Measurements from ENCODE around the gene STRN4. TPM values are rescaled to one million over a fixed set of nuclear protein-coding genes. Genes with fewer than 3 reads are reported as not detected.
A peak's percentile ranks its signal among the peaks of the same experiment; 100 is the strongest.

The STRN4 gene
- total RNA-seq, 3 donors from 2014 or later (not counting 1 experiment from before 2014, with no cell fraction given): 125 to 152 (median 125) TPM

GRCh38 chr19:46725036-46725820 is 21.0 kb downstream of the STRN4 start:
- no peak overlapping the region for H3K27ac ChIP-seq (ENCODE audit: low read length)
- Mint-ChIP-seq H3K4me3 (no peak overlapping the region), H3K9me3 (no peaks in the 10 kb centered on the region), H3K4me1 (peaks cover 27 to 53% of the 10 kb centered on the region in 2 donors), H3K27me3 (ENCODE audit: low read depth in 2 of 2) (no peaks in the 10 kb centered on the region), H3K27ac (no peak overlapping the region), H3K36me3 (no peaks in the 10 kb centered on the region)
- no peak for ATAC-seq
- no peak for DNase-seq
- 97% methylated on average over 26 of the region's 26 CpGs for WGBS (ENCODE audit: insufficient coverage)
- no peaks in the 10 kb centered on the region for H3K9me3 ChIP-seq (ENCODE audit: control insufficient read depth, insufficient read depth, low read length)
- TF ChIP-seq CTCF (IDR thresholded peaks at IDR 0.05): no peak
- no peaks in the 10 kb centered on the region for H3K27me3 ChIP-seq (ENCODE audit: control insufficient read depth, insufficient read depth, low read length)
- intact Hi-C loops (cut with micrococcal nuclease): no loop called here
- H3K4me3 ChIP-seq (ENCODE audit: low read length): no peak overlapping the region
- H3K4me1 ChIP-seq (ENCODE audit: control insufficient read depth, insufficient read depth, low read length): peaks cover 49% of the 10 kb centered on the region
- H3K36me3 ChIP-seq (ENCODE audit: control insufficient read depth, insufficient read depth, low read length): peaks cover 75% of the 10 kb centered on the region

GRCh38 chr19:46724468-46724867 is 21.8 kb downstream of the STRN4 start:
- H3K27ac Mint-ChIP-seq: peak overlapping the region in 1 of 2 donors; percentile 23
- H3K27me3 Mint-ChIP-seq (ENCODE audit: low read depth in 2 of 2): no peaks in the 10 kb centered on the region
- H3K9me3 Mint-ChIP-seq: no peaks in the 10 kb centered on the region
- intact Hi-C loops (cut with micrococcal nuclease): no loop called here
- ATAC-seq (no peak), DNase-seq (no peak)
- H3K4me3 ChIP-seq (ENCODE audit: low read length): no peak overlapping the region
- H3K36me3 Mint-ChIP-seq: no peaks in the 10 kb centered on the region
- no peak for TF ChIP-seq CTCF (IDR thresholded peaks at IDR 0.05)
- no peak overlapping the region for H3K27ac ChIP-seq (ENCODE audit: low read length)
- H3K36me3 ChIP-seq (ENCODE audit: control insufficient read depth, insufficient read depth, low read length): peaks cover 71% of the 10 kb centered on the region
- peaks cover 30 to 56% of the 10 kb centered on the region in 2 donors for H3K4me1 Mint-ChIP-seq
- H3K27me3 ChIP-seq (ENCODE audit: control insufficient read depth, insufficient read depth, low read length): no peaks in the 10 kb centered on the region
- H3K4me3 Mint-ChIP-seq: no peak overlapping the region
- WGBS (ENCODE audit: insufficient coverage): 98% methylated on average over 20 of the region's 20 CpGs
- H3K4me1 ChIP-seq (ENCODE audit: control insufficient read depth, insufficient read depth, low read length): peaks cover 57% of the 10 kb centered on the region
- H3K9me3 ChIP-seq (ENCODE audit: control insufficient read depth, insufficient read depth, low read length): no peaks in the 10 kb centered on the region

GRCh38 chr19:46723471-46723870 is 22.8 kb downstream of the STRN4 start:
- Mint-ChIP-seq H3K9me3 (no peaks in the 10 kb centered on the region), H3K4me1 (peaks cover 34 to 58% of the 10 kb centered on the region in 2 donors), H3K27ac (peak overlapping the region in 1 of 2 donors; percentile 71), H3K36me3 (no peaks in the 10 kb centered on the region), H3K4me3 (peak overlapping the region; percentile 75), H3K27me3 (ENCODE audit: low read depth in 2 of 2) (no peaks in the 10 kb centered on the region)
- WGBS (ENCODE audit: insufficient coverage): 97% methylated on average over 6 of the region's 6 CpGs
- no peak for ATAC-seq
- H3K4me3 ChIP-seq (ENCODE audit: low read length): no peak overlapping the region
- no peak overlapping the region for H3K27ac ChIP-seq (ENCODE audit: low read length)
- TF ChIP-seq CTCF (IDR thresholded peaks at IDR 0.05): no peak
- H3K27me3 ChIP-seq (ENCODE audit: control insufficient read depth, insufficient read depth, low read length): no peaks in the 10 kb centered on the region
- peaks cover 63% of the 10 kb centered on the region for H3K36me3 ChIP-seq (ENCODE audit: control insufficient read depth, insufficient read depth, low read length)
- no peaks in the 10 kb centered on the region for H3K9me3 ChIP-seq (ENCODE audit: control insufficient read depth, insufficient read depth, low read length)
- intact Hi-C loops (cut with micrococcal nuclease): no loop called here
- H3K4me1 ChIP-seq (ENCODE audit: control insufficient read depth, insufficient read depth, low read length): peaks cover 60% of the 10 kb centered on the region
- DNase-seq: no peak

Data from natural killer cell (primary cell).